AG09309 (cell line): Measurements from ENCODE around the gene RITA1.

ENCODE experiments used
- DNase-seq: peaks from one replicate; pipeline ENCODE4 v3.0.0-alpha.2; 2010; ENCODE audit warnings: low read depth
- H3K4me3 ChIP-seq: 2 replicates; pipeline ENCODE4 v1.5.1; 2011; ENCODE audit warnings: mild to moderate bottlenecking, low read depth, low read length, moderate library complexity; ENCODE audit not compliant: control insufficient read depth
- CTCF ChIP-seq: IDR thresholded peaks from 2 replicates; pipeline ENCODE4 v1.5.1; 2011; ENCODE audit warnings: mild to moderate bottlenecking, low read depth, low read length, inconsistent platforms; ENCODE audit not compliant: insufficient read depth, control insufficient read depth; ENCODE audit errors: missing control alignments

Gene RITA1

GRCh38 chr12:113208041-113208934 lies 22.8 kb downstream of the RITA1 start:
- H3K4me3 ChIP-seq: no peak overlapping the region
- no peak for DNase-seq
- no peak for TF ChIP-seq CTCF

DNA sequence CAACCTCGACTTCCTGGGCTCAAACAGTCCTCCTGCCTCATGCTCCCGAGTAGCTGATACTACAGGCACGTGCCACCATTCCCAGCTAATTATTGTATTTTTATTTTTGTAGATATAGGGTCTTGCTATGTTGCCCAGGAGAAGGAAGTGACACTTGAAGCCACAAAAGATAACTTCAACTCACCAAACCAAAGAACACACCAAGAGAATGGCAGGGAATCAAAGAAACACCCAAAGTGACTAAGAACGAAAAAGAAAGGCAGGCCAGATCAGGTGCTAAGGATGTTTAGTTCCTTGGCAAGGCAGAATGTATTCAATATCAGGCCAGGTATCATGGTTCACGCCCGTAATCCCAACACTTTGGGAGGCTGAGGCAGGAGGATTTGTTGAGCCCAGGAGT lies 25.6 kb downstream of the RITA1 start:
- H3K4me3 ChIP-seq: no peak overlapping the region
- TF ChIP-seq CTCF: no peak
- DNase-seq: no peak

DNA sequence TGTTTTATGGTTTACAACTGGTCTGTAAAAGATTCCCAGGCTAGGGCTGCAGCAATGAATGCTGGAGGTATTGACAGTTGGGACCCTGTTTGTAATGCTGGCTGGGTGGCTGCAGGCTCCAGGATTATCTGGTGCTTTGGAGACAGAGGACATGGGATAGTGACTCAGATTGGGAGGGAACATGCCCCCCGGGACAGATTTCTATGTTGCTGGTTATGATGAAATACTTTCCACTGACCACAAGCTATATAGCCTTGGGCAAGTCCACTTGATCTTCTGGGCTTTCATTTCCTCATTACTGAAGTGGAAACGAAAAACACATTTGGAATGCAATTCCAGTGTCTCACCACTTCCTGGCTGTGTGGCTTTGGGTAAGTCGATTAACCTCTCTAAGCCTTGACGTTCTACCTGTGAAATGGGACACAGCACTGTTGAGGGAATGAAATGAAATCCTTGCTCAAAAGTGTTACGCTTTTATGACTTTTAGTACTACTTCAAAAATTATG lies 29.4 kb downstream of the RITA1 start:
- TF ChIP-seq CTCF: no peak
- H3K4me3 ChIP-seq: no peak overlapping the region
- peak; percentile 98 for DNase-seq

DNA sequence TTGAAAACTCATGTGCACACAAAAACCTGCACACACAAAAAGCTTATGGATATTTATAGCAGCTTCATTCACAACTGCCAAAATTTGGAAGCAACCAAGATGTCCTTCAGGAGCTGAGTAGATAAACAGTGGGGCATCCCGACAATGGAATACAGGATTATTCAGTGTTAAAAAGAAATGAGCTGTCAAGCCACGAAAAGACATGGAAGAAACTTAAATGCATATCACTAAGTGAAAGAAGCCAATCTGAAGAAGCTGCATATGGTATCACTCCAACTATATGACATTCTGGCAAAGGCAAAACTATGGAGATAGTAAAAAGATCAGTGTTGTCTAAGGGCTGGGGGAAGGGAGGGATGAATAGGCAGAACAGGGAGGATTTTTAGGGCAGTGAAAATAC lies 30.5 kb downstream of the RITA1 start:
- DNase-seq: no peak
- no peak for TF ChIP-seq CTCF
- no peak overlapping the region for H3K4me3 ChIP-seq

- no peak for TF ChIP-seq CTCF
- DNase-seq: no peak
- H3K4me3 ChIP-seq: peak overlapping the region; percentile 79
These were observed 35.2 kb downstream of the RITA1 start for GRCh38 chr12:113220593-113221180.

- TF ChIP-seq CTCF: no peak
These were observed 35.9 kb downstream of the RITA1 start, which contains the start of gene TPCN1 for GRCh38 chr12:113221181-113221996. TPCN1 (plus strand) TSS chr12:113221464; CDS start chr12:113226853, 5,389 bp downstream.

More at GRCh38 chr12:113221181-113221996, 35.9 kb downstream of the RITA1 start, which contains the start of gene TPCN1:
- H3K4me3 ChIP-seq: peak within 1 kb of the TSS; percentile 79
- DNase-seq: peak; percentile 100
